ENCODE measurements around the gene C1QA. TPM values are rescaled to one million over a fixed set of nuclear protein-coding genes. Genes with fewer than 3 reads are reported as not detected.

Gene C1QA
- total and polyA plus RNA-seq, 12 donors = 16.4 to 386 (median 34.6) TPM

DNA sequence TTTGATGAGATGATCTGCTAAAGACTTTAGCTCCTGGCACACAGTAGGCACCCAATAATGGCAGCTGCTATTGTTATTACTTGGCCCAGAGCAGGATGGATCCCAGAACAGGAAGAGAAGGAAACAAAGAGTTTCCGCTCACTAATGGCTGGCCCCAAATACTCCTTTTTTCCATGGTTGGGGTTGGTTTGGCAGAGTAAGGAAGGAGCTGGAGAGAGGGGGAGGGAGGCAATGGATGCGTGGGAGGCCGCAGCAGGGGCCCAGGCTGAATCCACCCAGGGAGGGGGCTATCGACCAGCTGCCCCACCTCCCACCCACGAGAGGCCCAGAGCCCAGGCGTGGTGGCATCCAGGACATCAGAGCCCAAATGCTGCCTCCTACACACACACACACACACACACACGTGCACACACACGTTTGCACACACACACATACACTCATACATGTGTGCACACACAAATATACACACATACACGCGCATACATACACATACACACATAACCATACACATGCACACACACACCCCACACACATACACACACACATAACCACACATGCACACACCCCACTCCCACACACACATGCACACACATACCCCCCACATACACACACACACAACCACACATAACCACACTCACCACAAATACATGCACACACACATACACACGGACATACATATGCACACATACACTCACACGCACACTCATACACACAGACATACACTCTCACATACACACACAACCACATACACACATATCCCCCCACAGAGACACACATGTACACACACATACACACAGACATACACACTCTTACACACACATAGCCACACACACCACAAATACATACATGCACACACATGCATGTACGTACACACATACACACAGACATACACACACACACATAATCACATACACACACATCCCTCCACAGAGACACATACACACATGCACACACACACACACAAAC, 41.8 kb downstream of the C1QA start:
- H3K4me1 ChIP-seq = no peaks in the 10 kb centered on the region
- H3K4me3 ChIP-seq = no peak overlapping the region
- no peaks in the 10 kb centered on the region for H3K9me3 ChIP-seq
- H3K27me3 ChIP-seq = peaks cover 0 to 59% (median 26%) of the 10 kb centered on the region in 7 donors
- H3K36me3 ChIP-seq = no peaks in the 10 kb centered on the region
- no peak for DNase-seq
- no peak for ATAC-seq
- 73 to 76% methylated on average over 13 of the region's 13 CpGs for WGBS, 2 donors
- H3K27ac ChIP-seq = no peak overlapping the region
- intact Hi-C loops (cut with DNase I) = loop anchor here in 4 of 10 donors (5.0 to 10.0 kb wide), 3 partner anchors 247 to 257 kb away; no protein-coding TSS in a partner anchor
- no peak for TF ChIP-seq CTCF (IDR thresholded peaks at IDR 0.05)

- Histone ChIP-seq H3K36me3 (no peaks in the 10 kb centered on the region), H3K4me3 (no peak overlapping the region), H3K27ac (no peak overlapping the region), H3K27me3 (peaks cover 0 to 56% (median 30%) of the 10 kb centered on the region in 7 donors), H3K4me1 (no peaks in the 10 kb centered on the region), H3K9me3 (no peaks in the 10 kb centered on the region)
- intact Hi-C loops (cut with DNase I) = no loop called here
- 64 to 68% methylated on average over 9 of the region's 9 CpGs for WGBS, 2 donors
- ATAC-seq (no peak), DNase-seq (no peak)
- TF ChIP-seq CTCF (IDR thresholded peaks at IDR 0.05) = no peak
Measured at GRCh38 chr1:22680726-22681125, 44.3 kb downstream of the C1QA start.

DNA sequence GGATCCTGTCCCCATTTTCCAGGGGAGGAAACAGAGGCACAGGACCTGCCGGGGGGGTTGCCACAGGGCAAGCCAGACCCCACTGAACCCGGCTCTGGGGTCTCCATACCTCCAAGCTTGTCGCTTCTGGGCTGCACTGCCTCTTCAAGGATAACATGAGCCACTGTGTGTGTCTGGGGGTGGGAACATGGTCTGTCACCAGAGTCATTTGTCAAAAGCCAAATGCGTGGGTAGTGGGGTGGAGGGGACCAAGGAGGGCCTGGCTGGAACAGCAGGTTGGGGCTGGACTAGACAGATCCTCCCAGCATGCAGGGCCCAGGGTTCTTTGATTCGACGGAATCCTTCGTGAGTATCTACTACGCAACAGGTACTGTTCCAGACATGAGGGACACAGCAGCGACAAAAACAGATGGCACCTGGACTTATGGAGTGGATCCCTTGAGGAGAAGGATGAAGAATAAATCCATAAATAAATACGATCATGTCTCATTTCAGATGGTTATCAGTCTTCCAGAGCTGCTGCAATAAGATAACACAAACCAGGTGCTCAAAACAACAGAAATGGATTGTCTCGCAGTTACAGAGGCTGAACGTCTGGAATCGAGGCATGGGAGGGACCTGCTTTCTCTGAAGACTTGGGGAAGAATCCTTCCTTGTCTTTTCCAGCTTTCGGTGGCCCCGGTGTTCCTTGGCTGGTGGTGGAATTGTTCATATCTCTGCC, 45.3 kb downstream of the C1QA start:
- 77 to 79% methylated on average over 15 of the region's 15 CpGs for WGBS, 2 donors
- Histone ChIP-seq H3K36me3 (no peaks in the 10 kb centered on the region), H3K27me3 (peaks cover 0 to 62% (median 30%) of the 10 kb centered on the region in 7 donors), H3K27ac (no peak overlapping the region), H3K4me1 (no peaks in the 10 kb centered on the region), H3K9me3 (no peaks in the 10 kb centered on the region), H3K4me3 (no peak overlapping the region)
- ATAC-seq = no peak
- intact Hi-C loops (cut with DNase I) = no loop called here
- DNase-seq = no peak
- TF ChIP-seq CTCF (IDR thresholded peaks at IDR 0.05) = no peak

DNA sequence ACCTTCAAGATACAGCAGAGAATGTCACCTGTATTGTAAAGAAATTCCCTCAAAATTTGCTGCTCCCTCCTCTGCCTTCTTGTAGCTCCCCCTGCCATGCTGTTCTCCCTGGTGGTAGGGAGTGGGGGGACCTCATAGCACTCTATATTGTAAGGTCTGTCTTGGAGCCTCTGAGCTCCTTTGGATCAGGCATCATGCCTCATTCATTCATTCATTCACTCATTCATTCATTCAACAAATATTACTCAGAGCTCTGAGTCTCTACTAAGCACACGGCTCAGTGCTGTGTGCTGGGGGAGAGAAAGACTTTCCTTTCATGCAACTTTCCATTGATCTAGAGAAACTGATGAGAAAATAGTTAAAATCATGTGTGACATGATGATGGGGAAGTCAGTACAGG, 47.1 kb downstream of the C1QA start:
- Histone ChIP-seq H3K36me3 (no peaks in the 10 kb centered on the region), H3K4me1 (no peaks in the 10 kb centered on the region), H3K9me3 (no peaks in the 10 kb centered on the region), H3K27ac (no peak overlapping the region), H3K4me3 (no peak overlapping the region), H3K27me3 (peaks cover 0 to 65% (median 27%) of the 10 kb centered on the region in 7 donors)
- intact Hi-C loops (cut with DNase I) = no loop called here
- WGBS, 2 donors = 90 to 94% methylated on average over 1 of the region's 1 CpG
- no peak for ATAC-seq
- TF ChIP-seq CTCF (IDR thresholded peaks at IDR 0.05) = no peak
- no peak for DNase-seq

Data from heart right ventricle (tissue), 16 donors.